ENCODE measurements around the gene ARHGAP27. TPM values are rescaled to one million over a fixed set of nuclear protein-coding genes. Genes with fewer than 3 reads are reported as not detected.

ARHGAP27 gene
- total and polyA plus RNA-seq, 2 of the 13 experiments (the other 11 are each of a cell fraction or from before 2014, with no cell fraction given): 15.5 to 18.9 TPM

DNA sequence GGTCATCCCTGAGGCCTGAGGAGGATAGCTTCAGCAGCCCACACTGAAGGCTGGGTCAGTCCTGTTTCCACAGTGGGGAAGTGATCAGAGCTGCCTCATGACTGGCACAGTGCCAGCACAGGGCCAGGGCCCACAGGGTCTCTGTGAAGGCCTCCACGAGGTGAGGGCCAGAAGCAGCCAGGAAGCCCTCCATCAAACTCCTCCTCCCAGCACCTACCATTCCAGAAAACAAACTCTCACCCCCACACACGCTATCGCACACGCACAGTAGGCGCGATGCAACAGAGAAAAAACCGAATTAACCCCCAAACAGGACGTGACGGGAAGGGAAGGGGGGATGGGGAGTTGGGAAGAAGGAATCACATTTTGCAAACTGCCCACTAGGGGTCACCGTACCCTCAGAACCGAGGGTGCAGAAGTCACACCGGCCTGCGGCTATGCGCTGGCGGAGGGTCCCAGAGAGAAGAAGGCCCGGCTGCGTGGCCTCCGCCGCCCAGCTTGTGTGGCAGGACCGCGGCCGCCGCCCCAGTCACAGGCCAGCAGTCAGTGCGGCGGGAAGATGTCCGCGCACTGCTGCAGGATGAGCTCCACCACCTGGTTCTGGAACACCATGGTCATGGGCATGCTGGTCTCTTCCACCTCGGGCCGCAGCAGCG lies 37.6 kb downstream of the ARHGAP27 start (continued):
- TF ChIP-seq ATF7-NPFF (CRISPR knock-in tag; IDR thresholded peaks at IDR 0.05; ENCODE audit: low read depth) (no peak), GATAD2A (CRISPR knock-in tag; IDR thresholded peaks at IDR 0.05) (peak; percentile 52; the same call in 1 of the 2 replicates), ASH2L (IDR thresholded peaks at IDR 0.05; ENCODE audit: insufficient read length, low read depth, low read length) (no peak), SAFB2 (CRISPR knock-in tag; IDR thresholded peaks at IDR 0.05; ENCODE audit: borderline replicate concordance, low read depth) (0 out of 2 replicates have a peak, but pooled peaks have one; percentile 29), THRA (CRISPR knock-in tag; IDR thresholded peaks at IDR 0.05; ENCODE audit: borderline replicate concordance) (0 out of 2 replicates have a peak, but pooled peaks have one; percentile 10), ZNF547 (CRISPR knock-in tag; IDR thresholded peaks at IDR 0.05) (0 out of 2 replicates have a peak, but pooled peaks have one; percentile 39), ZBTB7B (CRISPR knock-in tag; IDR thresholded peaks at IDR 0.05) (0 out of 2 replicates have a peak, but pooled peaks have one; percentile 48), TAF1 (CRISPR knock-in tag; IDR thresholded peaks at IDR 0.05) (no peak), KDM5B (CRISPR knock-in tag; IDR thresholded peaks at IDR 0.05; ENCODE audit: borderline replicate concordance) (peak; percentile 50; the same call in 1 of the 2 replicates), ZNF598 (CRISPR knock-in tag; IDR thresholded peaks at IDR 0.05; ENCODE audit: borderline replicate concordance) (0 out of 2 replicates have a peak, but pooled peaks have one; percentile 21), ZNF556 (CRISPR knock-in tag; IDR thresholded peaks at IDR 0.05; ENCODE audit: borderline replicate concordance) (no peak), BHLHE40 (IDR thresholded peaks at IDR 0.05; ENCODE audit: low read length) (no peak), EEA1 (CRISPR knock-in tag; IDR thresholded peaks at IDR 0.05; ENCODE audit: borderline replicate concordance) (0 out of 2 replicates have a peak, but pooled peaks have one; percentile 38), TEAD3 (CRISPR knock-in tag; optimal IDR thresholded peaks at IDR 0.05; ENCODE audit: borderline replicate concordance) (peak; percentile 68), HNRNPL (IDR thresholded peaks at IDR 0.05; ENCODE audit: low read depth, low read length) (0 out of 2 replicates have a peak, but pooled peaks have one; percentile 23), HMGXB4 (CRISPR knock-in tag; IDR thresholded peaks at IDR 0.05; ENCODE audit: borderline replicate concordance in 1 of 2, low read depth in 1 of 2) (peak; percentile 45 to 85; a peak in 2 of 4 replicates), KAT8 (CRISPR knock-in tag; IDR thresholded peaks at IDR 0.05) (peak; percentile 52; the same call in 1 of the 2 replicates), CHD4 (IDR thresholded peaks at IDR 0.05; ENCODE audit: borderline replicate concordance, low read length) (no peak), NFKBIZ (CRISPR knock-in tag; IDR thresholded peaks at IDR 0.05) (0 out of 2 replicates have a peak, but pooled peaks have one; percentile 38), SOX13 (IDR thresholded peaks at IDR 0.05) (no peak), SOX13 (CRISPR knock-in tag; conservative IDR thresholded peaks at IDR 0.05 in 1 of 2, IDR thresholded peaks at IDR 0.05 in 1 of 2) (peak in 1 of 2 experiments; percentile 12; a peak in 1 of 4 replicates), CHCHD3 (CRISPR knock-in tag; IDR thresholded peaks at IDR 0.05) (peak; percentile 54; the same call in 1 of the 2 replicates)
- TF ChIP-seq, protein P1, sequence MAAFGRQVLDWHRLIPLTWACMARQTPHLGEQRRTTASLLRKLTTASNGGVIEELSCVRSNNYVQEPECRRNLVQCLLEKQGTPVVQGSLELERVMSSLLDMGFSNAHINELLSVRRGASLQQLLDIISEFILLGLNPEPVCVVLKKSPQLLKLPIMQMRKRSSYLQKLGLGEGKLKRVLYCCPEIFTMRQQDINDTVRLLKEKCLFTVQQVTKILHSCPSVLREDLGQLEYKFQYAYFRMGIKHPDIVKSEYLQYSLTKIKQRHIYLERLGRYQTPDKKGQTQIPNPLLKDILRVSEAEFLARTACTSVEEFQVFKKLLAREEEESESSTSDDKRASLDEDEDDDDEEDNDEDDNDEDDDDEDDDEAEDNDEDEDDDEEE (CRISPR knock-in tag; IDR thresholded peaks at IDR 0.05): peak; percentile 46; the same call in 1 of the 2 replicates
- TF ChIP-seq, protein P2, sequence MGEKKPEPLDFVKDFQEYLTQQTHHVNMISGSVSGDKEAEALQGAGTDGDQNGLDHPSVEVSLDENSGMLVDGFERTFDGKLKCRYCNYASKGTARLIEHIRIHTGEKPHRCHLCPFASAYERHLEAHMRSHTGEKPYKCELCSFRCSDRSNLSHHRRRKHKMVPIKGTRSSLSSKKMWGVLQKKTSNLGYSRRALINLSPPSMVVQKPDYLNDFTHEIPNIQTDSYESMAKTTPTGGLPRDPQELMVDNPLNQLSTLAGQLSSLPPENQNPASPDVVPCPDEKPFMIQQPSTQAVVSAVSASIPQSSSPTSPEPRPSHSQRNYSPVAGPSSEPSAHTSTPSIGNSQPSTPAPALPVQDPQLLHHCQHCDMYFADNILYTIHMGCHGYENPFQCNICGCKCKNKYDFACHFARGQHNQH (CRISPR knock-in tag; IDR thresholded peaks at IDR 0.05): 0 out of 2 replicates have a peak, but pooled peaks have one; percentile 37

Data from HepG2 (cell line).